MM.1S (cell line): ENCODE data around the gene NEURL1.

Experiments
- DNase-seq: peaks from one replicate; pipeline ENCODE4 v3.0.0-alpha.2; 2015
- H2AFZ ChIP-seq: fragments of 300-600 bp; sonication (generic); 2 replicates; pipeline ENCODE4 v1.6.0; 2016; ENCODE audit warnings: antibody characterized with exemption, low read length
- H3F3A ChIP-seq: fragments of 300-600 bp; sonication (generic); 2 replicates; pipeline ENCODE4 v1.6.1; 2016; ENCODE audit warnings: mild to moderate bottlenecking, antibody characterized with exemption, low read length, moderate library complexity, mixed read lengths; ENCODE audit not compliant: insufficient read depth
- H3K27ac ChIP-seq: fragments of 300-600 bp; sonication (generic); 2 replicates; pipeline ENCODE4 v1.5.1; 2016; ENCODE audit warnings: mild to moderate bottlenecking, low read length
- H3K27me3 ChIP-seq: fragments of 300-600 bp; sonication (generic); replicated peaks from 2 replicates; pipeline ENCODE4 v1.6.0; 2016; ENCODE audit warnings: low read length; ENCODE audit not compliant: insufficient read depth
- H3K36me3 ChIP-seq: fragments of 300-600 bp; sonication (generic); replicated peaks from 2 replicates; pipeline ENCODE4 v1.6.1; 2016; ENCODE audit warnings: mild to moderate bottlenecking, low read length, mixed read lengths; ENCODE audit not compliant: insufficient read depth
- H3K4me1 ChIP-seq: fragments of 300-600 bp; sonication (generic); 2 replicates; pipeline ENCODE4 v1.6.1; 2016; ENCODE audit warnings: low read length, mixed read lengths
- H3K4me2 ChIP-seq: fragments of 300-600 bp; sonication (generic); 2 replicates; pipeline ENCODE4 v1.6.0; 2016; ENCODE audit warnings: low read depth, low read length
- H3K4me3 ChIP-seq: fragments of 300-600 bp; sonication (generic); 2 replicates; pipeline ENCODE4 v1.5.1; 2016; ENCODE audit warnings: low read length, mixed read lengths
- H3K79me2 ChIP-seq: fragments of 300-600 bp; sonication (generic); 2 replicates; pipeline ENCODE4 v1.6.1; 2016; ENCODE audit warnings: mixed run types, low read length, mixed read lengths
- H3K9ac ChIP-seq: fragments of 300-600 bp; sonication (generic); 2 replicates; pipeline ENCODE4 v1.6.1; 2016; ENCODE audit warnings: low read length, mixed read lengths
- H3K9me2 ChIP-seq: fragments of 300-600 bp; sonication (generic); replicated peaks from 2 replicates; pipeline ENCODE4 v1.6.1; 2016; ENCODE audit warnings: mild to moderate bottlenecking, low read length, mixed read lengths; ENCODE audit not compliant: insufficient read depth
- H3K9me3 ChIP-seq: fragments of 300-600 bp; sonication (generic); replicated peaks from 2 replicates; pipeline ENCODE4 v1.6.1; 2016; ENCODE audit warnings: mild to moderate bottlenecking, low read length, mixed read lengths; ENCODE audit not compliant: insufficient read depth
- H4K20me1 ChIP-seq: fragments of 300-600 bp; sonication (generic); 2 replicates; pipeline ENCODE4 v1.6.1; 2016; ENCODE audit warnings: mild to moderate bottlenecking, low read length, moderate library complexity, mixed read lengths; ENCODE audit not compliant: insufficient read depth
- EZH2 ChIP-seq: fragments of 300-600 bp; sonication (generic); optimal IDR thresholded peaks from 2 replicates; pipeline ENCODE3; 2017; ENCODE audit warnings: low read depth, mild to moderate bottlenecking, antibody characterized with exemption, low read length, mixed read lengths
- EZH2phosphoT487 ChIP-seq: fragments of 300-600 bp; sonication (generic); IDR thresholded peaks from 2 replicates; pipeline ENCODE4 v1.6.1; 2018; ENCODE audit warnings: antibody characterized with exemption, low read length
- TF ChIP-seq, protein P1 (sequence below): fragments of 300-600 bp; sonication (generic); IDR thresholded peaks from 2 replicates; pipeline ENCODE4 v1.5.1; 2016; ENCODE audit warnings: antibody characterized with exemption, low read length, mixed read lengths

NEURL1 gene

DNA sequence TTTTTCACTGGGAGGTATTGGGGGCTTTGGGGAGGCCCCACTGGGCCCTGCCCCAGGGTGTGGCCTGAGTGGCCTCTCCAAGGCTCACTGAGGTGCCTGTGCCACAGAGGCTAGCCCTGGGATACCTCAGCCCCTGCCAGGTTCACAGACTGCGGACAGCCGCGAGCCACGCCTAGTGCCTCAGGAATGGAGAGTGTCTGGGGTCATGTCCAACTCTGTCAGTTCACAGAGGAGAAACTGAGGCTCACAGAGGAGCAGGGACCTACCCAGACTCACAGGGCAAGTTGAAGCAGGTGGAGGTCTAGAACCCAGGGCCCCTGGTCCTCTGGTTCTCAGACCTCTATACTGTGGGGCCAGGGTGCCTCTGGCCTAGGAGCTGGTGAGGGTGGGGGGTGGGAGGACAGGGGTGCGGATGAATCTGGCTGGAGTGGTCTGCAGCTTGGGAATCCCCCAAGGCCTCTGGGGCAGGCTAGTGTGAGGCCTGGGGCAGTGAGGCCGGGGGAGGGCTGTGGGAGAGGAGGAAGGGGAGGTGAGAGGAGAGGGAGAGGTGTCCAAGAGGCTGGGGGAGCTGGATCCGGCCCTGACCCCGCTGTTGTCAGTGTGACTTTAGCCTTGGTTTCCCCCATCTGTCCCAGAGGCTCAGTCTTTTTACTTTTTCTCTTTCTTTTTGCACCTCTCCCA, 20.0 kb downstream of the NEURL1 start:
- H3F3A ChIP-seq = peaks cover 3% of the 10 kb centered on the region
- no peaks in the 10 kb centered on the region; the same call in 1 of the 2 replicates for H3K79me2 ChIP-seq
- H3K27ac ChIP-seq = no peak overlapping the region
- no peaks in the 10 kb centered on the region for H3K36me3 ChIP-seq
- H3K4me2 ChIP-seq = no peak overlapping the region
- peaks cover 17% of the 10 kb centered on the region for H3K4me1 ChIP-seq
- no peak overlapping the region for H3K4me3 ChIP-seq
- no peaks in the 10 kb centered on the region for H4K20me1 ChIP-seq
- no peaks in the 10 kb centered on the region for H3K9me3 ChIP-seq
- H3K27me3 ChIP-seq = peaks cover 24% of the 10 kb centered on the region
- no peak overlapping the region for H3K9ac ChIP-seq
- TF ChIP-seq EZH2 (no peak), EZH2phosphoT487 (no peak)
- TF ChIP-seq, protein P1, sequence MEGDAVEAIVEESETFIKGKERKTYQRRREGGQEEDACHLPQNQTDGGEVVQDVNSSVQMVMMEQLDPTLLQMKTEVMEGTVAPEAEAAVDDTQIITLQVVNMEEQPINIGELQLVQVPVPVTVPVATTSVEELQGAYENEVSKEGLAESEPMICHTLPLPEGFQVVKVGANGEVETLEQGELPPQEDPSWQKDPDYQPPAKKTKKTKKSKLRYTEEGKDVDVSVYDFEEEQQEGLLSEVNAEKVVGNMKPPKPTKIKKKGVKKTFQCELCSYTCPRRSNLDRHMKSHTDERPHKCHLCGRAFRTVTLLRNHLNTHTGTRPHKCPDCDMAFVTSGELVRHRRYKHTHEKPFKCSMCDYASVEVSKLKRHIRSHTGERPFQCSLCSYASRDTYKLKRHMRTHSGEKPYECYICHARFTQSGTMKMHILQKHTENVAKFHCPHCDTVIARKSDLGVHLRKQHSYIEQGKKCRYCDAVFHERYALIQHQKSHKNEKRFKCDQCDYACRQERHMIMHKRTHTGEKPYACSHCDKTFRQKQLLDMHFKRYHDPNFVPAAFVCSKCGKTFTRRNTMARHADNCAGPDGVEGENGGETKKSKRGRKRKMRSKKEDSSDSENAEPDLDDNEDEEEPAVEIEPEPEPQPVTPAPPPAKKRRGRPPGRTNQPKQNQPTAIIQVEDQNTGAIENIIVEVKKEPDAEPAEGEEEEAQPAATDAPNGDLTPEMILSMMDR = no peak
- H2AFZ ChIP-seq = no peak overlapping the region
- H3K9me2 ChIP-seq = no peaks in the 10 kb centered on the region
- DNase-seq = no peak

DNA sequence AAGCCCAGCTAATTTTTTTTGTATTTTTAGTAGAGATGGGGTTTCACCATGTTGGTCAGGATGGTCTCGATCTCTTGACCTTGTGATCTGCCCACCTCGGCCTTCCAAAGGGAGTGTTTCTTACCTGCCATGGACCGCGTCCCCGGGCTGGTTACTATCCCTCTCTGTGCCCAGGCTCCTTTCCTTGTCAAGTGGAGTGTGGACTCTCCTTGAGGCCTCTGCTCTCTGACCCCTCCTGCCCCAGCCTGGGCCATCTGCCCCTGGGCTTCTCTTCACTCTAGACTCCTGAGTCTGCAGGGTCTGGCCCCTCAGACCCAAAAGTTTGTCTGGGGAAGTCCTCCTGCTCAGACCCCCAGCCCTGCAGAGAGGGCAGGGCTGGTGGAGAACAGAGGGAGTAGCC, 20.7 kb downstream of the NEURL1 start:
- no peaks in the 10 kb centered on the region for H4K20me1 ChIP-seq
- no peaks in the 10 kb centered on the region for H3K9me2 ChIP-seq
- no peaks in the 10 kb centered on the region; the same call in 1 of the 2 replicates for H3K79me2 ChIP-seq
- TF ChIP-seq, protein P1 = no peak
- TF ChIP-seq EZH2phosphoT487 (no peak), EZH2 (no peak)
- peaks cover 17% of the 10 kb centered on the region for H3K4me1 ChIP-seq
- no peak overlapping the region for H2AFZ ChIP-seq
- H3K36me3 ChIP-seq = no peaks in the 10 kb centered on the region
- peaks cover 3% of the 10 kb centered on the region for H3F3A ChIP-seq
- H3K27me3 ChIP-seq = peaks cover 24% of the 10 kb centered on the region
- no peak overlapping the region for H3K4me3 ChIP-seq
- no peak overlapping the region for H3K4me2 ChIP-seq
- no peak for DNase-seq
- no peak overlapping the region for H3K27ac ChIP-seq
- no peaks in the 10 kb centered on the region for H3K9me3 ChIP-seq
- H3K9ac ChIP-seq = no peak overlapping the region

DNA sequence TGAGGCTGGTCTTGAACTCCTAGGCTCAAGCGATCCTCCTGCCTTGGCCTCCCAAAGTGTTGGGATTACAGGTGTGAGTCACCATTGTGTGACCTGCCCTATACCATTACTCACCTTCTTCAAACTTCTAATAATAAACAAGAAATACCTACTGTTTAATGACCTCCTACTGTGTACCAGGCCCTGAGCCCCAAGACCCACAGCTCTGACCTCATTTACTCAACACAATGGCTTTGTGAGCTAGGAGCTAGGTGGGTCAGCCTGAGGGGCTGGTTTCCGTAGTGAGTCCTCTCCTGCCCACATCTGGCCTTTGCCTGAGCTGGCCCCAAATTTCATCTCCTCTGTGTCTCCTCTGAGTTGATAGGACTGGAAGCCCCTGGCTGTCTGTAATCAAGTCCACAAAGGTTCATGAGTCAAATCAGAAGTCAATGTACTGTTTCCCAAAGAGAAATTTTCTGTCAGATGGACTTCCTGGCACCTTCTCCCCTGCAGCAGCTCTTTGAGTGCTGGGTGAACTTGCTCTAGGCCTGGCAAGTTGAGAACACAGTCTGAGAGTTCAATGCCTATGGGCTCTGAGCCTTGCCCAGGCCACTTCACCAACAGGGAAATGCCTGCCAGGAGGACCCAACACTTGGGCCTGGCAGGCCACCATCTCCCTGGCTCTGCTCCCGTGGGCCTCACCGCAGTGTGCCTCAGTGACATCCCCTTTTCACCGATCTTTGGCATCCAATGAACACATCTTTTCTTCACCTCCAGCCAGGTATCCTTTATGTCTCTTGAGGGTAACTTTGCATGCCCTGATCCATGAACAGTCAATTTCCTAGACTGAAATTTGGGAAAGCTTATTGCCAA, 24.0 kb downstream of the NEURL1 start:
- DNase-seq = no peak
- Histone ChIP-seq H3K27ac (no peak overlapping the region), H3K27me3 (peaks cover 14% of the 10 kb centered on the region; the same call in 1 of the 2 replicates), H3K4me3 (no peak overlapping the region), H3K4me2 (no peak overlapping the region), H4K20me1 (no peaks in the 10 kb centered on the region), H3F3A (peaks cover 3% of the 10 kb centered on the region), H3K9ac (no peak overlapping the region), H3K79me2 (no peaks in the 10 kb centered on the region; the same call in 1 of the 2 replicates), H2AFZ (no peak overlapping the region), H3K9me3 (no peaks in the 10 kb centered on the region), H3K36me3 (no peaks in the 10 kb centered on the region), H3K9me2 (no peaks in the 10 kb centered on the region), H3K4me1 (peaks cover 17% of the 10 kb centered on the region)
- TF ChIP-seq EZH2phosphoT487 (no peak), EZH2 (no peak)
- TF ChIP-seq, protein P1 = no peak
